Lower lobe of right lung (tissue), 2 donors: ENCODE measurements around the gene PLOD3. TPM values are rescaled to one million over a fixed set of nuclear protein-coding genes. Genes with fewer than 3 reads are reported as not detected.
A peak's percentile ranks its signal among the peaks of the same experiment; 100 is the strongest.

ENCODE experiments used
- ATAC-seq, 2 donors: fragments of 200-7000 bp; cut with Tn5 transposase; one replicate each; pipeline ENCODE4 v1.9.1; 2020 to 2022; ENCODE audit warnings: mild to moderate bottlenecking in 2 of 2, moderate library complexity in 2 of 2
- DNase-seq: peaks from one replicate; pipeline ENCODE4 v3.0.0-alpha.2; 2020
- H3K27ac ChIP-seq: fragments of 200-600 bp; one replicate; pipeline ENCODE4 v1.8.0; 2022
- H3K27me3 ChIP-seq: fragments of 200-600 bp; one replicate; pipeline ENCODE4 v1.8.0; 2022; ENCODE audit warnings: low read depth
- H3K36me3 ChIP-seq: fragments of 200-600 bp; one replicate; pipeline ENCODE4 v1.8.0; 2022; ENCODE audit warnings: mild to moderate bottlenecking
- H3K4me1 ChIP-seq: fragments of 200-600 bp; one replicate; pipeline ENCODE4 v1.8.0; 2022
- H3K4me3 ChIP-seq: fragments of 200-600 bp; one replicate; pipeline ENCODE4 v1.8.0; 2022; ENCODE audit warnings: mild to moderate bottlenecking
- H3K9me3 ChIP-seq: fragments of 200-600 bp; one replicate; pipeline ENCODE4 v1.8.0; 2022
- CTCF ChIP-seq: fragments of 200-600 bp; IDR thresholded peaks from one replicate; pipeline ENCODE4 v1.8.0; 2022; ENCODE audit warnings: antibody characterized with exemption, mild to moderate bottlenecking
- intact Hi-C: fragments of 100-400 bp; cut with DNase I; formaldehyde crosslinking; loops from one replicate; pipeline ENCODE4 v1.11.0; 2022
- total RNA-seq: library from RNA; stranded (reverse); fragmentation: NEBNext Ultra II Directional; extraction: Animal tissue kit (Norgen Biotek cat#: 25700); gene quantifications from one replicate; pipeline ENCODE4 v1.2.1, GENCODE V29; 2021
- donor health status: DM: no; HTN: yes; CAD: no; lungs with severe emphysema.

Gene PLOD3
- total RNA-seq, 1 donor from 2014 or later = 87.9 TPM

- H3K27me3 ChIP-seq = peaks cover 98% of the 10 kb centered on the region
Observed at GRCh38 chr7:101169838-101170551, 47.4 kb downstream of the PLOD3 start.

GRCh38 chr7:101169110-101169837, 48.1 kb downstream of the PLOD3 start:
- DNase-seq = no peak
- no peaks in the 10 kb centered on the region for H3K9me3 ChIP-seq
- TF ChIP-seq CTCF = no peak
- ATAC-seq = no peak
- no peak overlapping the region for H3K27ac ChIP-seq
- H3K4me1 ChIP-seq = peaks cover 51% of the 10 kb centered on the region
- H3K36me3 ChIP-seq = no peaks in the 10 kb centered on the region
- no peak overlapping the region for H3K4me3 ChIP-seq
- H3K27me3 ChIP-seq = peaks cover 98% of the 10 kb centered on the region
- intact Hi-C loops = no loop called here

More at GRCh38 chr7:101169838-101170551, 47.4 kb downstream of the PLOD3 start:
- H3K4me1 ChIP-seq = peaks cover 44% of the 10 kb centered on the region
- DNase-seq (peak; percentile 82), ATAC-seq (peak; percentile 63 to 77)
- no peak overlapping the region for H3K4me3 ChIP-seq
- H3K9me3 ChIP-seq = no peaks in the 10 kb centered on the region
- H3K27ac ChIP-seq = no peak overlapping the region
- H3K36me3 ChIP-seq = no peaks in the 10 kb centered on the region
- peak; percentile 89 for TF ChIP-seq CTCF
- intact Hi-C loops = no loop called here

GRCh38 chr7:101168412-101169049, 48.9 kb downstream of the PLOD3 start:
- Histone ChIP-seq H3K4me3 (no peak overlapping the region), H3K27ac (no peak overlapping the region), H3K27me3 (peaks cover 98% of the 10 kb centered on the region), H3K36me3 (no peaks in the 10 kb centered on the region), H3K4me1 (peaks cover 55% of the 10 kb centered on the region), H3K9me3 (no peaks in the 10 kb centered on the region)
- intact Hi-C loops = no loop called here
- TF ChIP-seq CTCF = no peak
- ATAC-seq = no peak
- DNase-seq = no peak

GRCh38 chr7:101167645-101168411, 49.6 kb downstream of the PLOD3 start:
- DNase-seq (no peak), ATAC-seq (no peak)
- H3K27ac ChIP-seq = no peak overlapping the region
- H3K36me3 ChIP-seq = no peaks in the 10 kb centered on the region
- TF ChIP-seq CTCF = no peak
- no peak overlapping the region for H3K4me3 ChIP-seq
- peaks cover 55% of the 10 kb centered on the region for H3K4me1 ChIP-seq
- H3K27me3 ChIP-seq = peaks cover 96% of the 10 kb centered on the region
- H3K9me3 ChIP-seq = no peaks in the 10 kb centered on the region
- intact Hi-C loops = no loop called here
